ENCODE results near the gene LRRC40.

The LRRC40 gene

DNA sequence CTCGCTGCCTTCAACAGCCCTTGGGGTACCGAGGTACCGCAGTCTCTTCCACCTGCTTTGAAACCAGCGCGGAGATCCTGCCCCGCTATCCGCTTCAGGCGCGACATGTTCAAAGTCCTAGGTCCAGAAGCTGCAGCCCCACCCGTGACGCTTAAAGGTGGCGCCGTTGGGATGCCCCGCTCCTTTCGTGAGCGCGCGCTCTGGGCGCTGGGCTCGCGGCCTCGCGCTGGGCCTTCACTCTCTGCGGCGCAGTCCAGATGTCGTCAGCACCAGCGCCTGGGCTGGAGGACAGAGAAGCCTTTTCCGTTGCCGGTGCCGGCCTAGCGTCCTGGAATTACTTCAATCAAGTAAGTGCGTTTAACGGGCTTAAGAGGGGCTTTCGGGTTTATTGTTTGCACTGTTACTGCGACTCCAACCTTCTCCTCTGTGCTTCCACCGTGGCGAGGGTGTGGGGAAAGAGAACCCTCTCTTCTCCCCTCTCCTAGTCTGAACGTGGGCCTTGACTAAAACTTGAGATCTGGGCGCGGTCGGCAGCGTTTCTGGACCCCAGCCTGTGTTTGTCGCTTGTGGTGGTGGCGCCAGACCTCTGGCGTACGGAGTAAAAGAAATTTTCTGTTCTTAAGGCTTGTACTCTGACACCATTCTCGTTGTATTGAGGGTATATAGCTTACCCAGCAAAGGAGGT is at the start of gene LRRC40:
Gene LRRC40 (minus strand): TSS at position 146 of the 685 bp plus-strand sequence. CDS start 39 bp downstream, at position 107.
- Mint-ChIP-seq H3K36me3 (peaks cover 6% of the 10 kb centered on the region), H3K27me3 (no peaks in the 10 kb centered on the region), H3K27ac (peak within 1 kb of the TSS; percentile 97), H3K4me3 (peak within 1 kb of the TSS; percentile 97), H3K9me3 (no peaks in the 10 kb centered on the region), H3K4me1 (peaks cover 48% of the 10 kb centered on the region)
- ATAC-seq, result peak; percentile 98

DNA sequence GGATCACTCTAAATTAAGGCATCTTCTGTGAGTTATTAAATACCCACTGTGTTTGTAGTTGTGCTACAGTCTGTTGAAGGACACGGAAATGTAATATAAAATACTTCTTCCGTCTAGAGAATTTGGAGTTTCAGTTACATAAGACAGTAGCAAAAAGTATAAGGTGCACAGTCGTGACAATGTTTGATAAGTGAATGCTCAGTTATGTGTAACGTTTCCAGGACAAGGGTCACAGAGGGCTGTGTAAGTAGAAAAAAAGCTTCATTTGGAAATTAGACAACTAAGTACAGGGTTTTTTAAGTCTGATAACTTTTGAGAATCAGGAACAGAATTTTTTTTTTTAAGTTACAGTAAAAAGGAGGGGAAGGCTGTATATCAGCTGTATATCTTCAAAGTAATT is 43.4 kb upstream of the LRRC40 start:
- Mint-ChIP-seq H3K36me3 (peaks cover 81% of the 10 kb centered on the region), H3K4me3 (no peak overlapping the region), H3K9me3 (no peaks in the 10 kb centered on the region), H3K27me3 (no peaks in the 10 kb centered on the region), H3K27ac (peak overlapping the region; percentile 37), H3K4me1 (no peaks in the 10 kb centered on the region)
- no peak for ATAC-seq

DNA sequence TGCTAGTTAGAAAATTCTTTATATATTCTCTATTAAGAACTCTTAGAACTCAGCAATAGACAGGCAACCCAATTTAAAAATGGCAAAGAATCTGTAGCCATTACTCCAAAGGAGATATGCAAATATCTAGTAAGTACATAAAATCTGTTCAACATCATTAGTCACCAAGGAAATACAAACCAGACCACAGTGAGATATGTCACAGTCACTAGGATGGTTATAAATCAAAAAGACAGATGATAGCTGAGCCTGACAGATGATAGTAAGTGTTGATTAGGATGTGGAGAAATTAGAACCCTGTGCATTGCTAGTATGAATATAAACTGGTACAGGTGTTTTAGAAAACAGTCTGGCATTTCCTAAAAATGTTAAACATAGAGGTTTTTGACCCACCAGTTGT is 42.4 kb upstream of the LRRC40 start:
- peaks cover 81% of the 10 kb centered on the region for H3K36me3 Mint-ChIP-seq
- no peaks in the 10 kb centered on the region for H3K27me3 Mint-ChIP-seq
- H3K4me3 Mint-ChIP-seq, result no peak overlapping the region
- no peaks in the 10 kb centered on the region for H3K4me1 Mint-ChIP-seq
- ATAC-seq, result no peak
- peak overlapping the region; percentile 37 for H3K27ac Mint-ChIP-seq
- H3K9me3 Mint-ChIP-seq, result no peaks in the 10 kb centered on the region

GRCh38 chr1:70247122-70247521 is 41.7 kb upstream of the LRRC40 start:
- Mint-ChIP-seq H3K27me3 (no peaks in the 10 kb centered on the region), H3K4me1 (no peaks in the 10 kb centered on the region), H3K4me3 (no peak overlapping the region), H3K36me3 (peaks cover 82% of the 10 kb centered on the region), H3K27ac (no peak overlapping the region), H3K9me3 (no peaks in the 10 kb centered on the region)
- no peak for ATAC-seq

GRCh38 chr1:70239940-70240339 is 34.6 kb upstream of the LRRC40 start:
- H3K27ac Mint-ChIP-seq, result no peak overlapping the region
- H3K4me3 Mint-ChIP-seq, result no peak overlapping the region
- H3K4me1 Mint-ChIP-seq, result no peaks in the 10 kb centered on the region
- H3K36me3 Mint-ChIP-seq, result peaks cover 66% of the 10 kb centered on the region
- no peak for ATAC-seq
- H3K27me3 Mint-ChIP-seq, result no peaks in the 10 kb centered on the region
- no peaks in the 10 kb centered on the region for H3K9me3 Mint-ChIP-seq

DNA sequence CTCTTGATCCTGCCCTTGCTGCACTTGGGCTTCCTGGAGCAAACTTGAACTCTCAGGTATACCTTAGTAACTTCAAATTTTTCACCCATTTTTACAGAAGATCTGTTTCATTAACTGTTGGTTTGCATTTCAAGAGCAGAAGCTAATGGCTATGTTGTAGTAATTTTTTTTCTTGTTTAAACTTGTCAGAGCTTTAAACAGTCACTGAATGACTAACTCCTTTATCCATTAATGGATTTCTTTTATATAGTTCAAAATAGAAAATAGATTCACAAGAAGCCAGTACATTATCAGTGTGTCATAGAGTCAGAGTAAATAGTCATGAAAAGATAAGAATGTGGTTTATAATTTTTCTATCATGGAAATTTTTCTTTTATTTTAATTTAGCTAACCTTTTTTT is 29.4 kb upstream of the LRRC40 start:
- Mint-ChIP-seq H3K36me3 (peaks cover 53% of the 10 kb centered on the region), H3K4me1 (no peaks in the 10 kb centered on the region), H3K27ac (no peak overlapping the region), H3K27me3 (no peaks in the 10 kb centered on the region), H3K9me3 (no peaks in the 10 kb centered on the region), H3K4me3 (no peak overlapping the region)
- ATAC-seq, result no peak

GRCh38 chr1:70231475-70231874 is 26.1 kb upstream of the LRRC40 start:
- H3K27me3 Mint-ChIP-seq, result no peaks in the 10 kb centered on the region
- H3K36me3 Mint-ChIP-seq, result peaks cover 55% of the 10 kb centered on the region
- ATAC-seq, result no peak
- no peak overlapping the region for H3K27ac Mint-ChIP-seq
- H3K4me3 Mint-ChIP-seq, result no peak overlapping the region
- peaks cover 13% of the 10 kb centered on the region for H3K4me1 Mint-ChIP-seq
- no peaks in the 10 kb centered on the region for H3K9me3 Mint-ChIP-seq

GRCh38 chr1:70228670-70229069 is 23.3 kb upstream of the LRRC40 start:
- no peak overlapping the region for H3K4me3 Mint-ChIP-seq

DNA sequence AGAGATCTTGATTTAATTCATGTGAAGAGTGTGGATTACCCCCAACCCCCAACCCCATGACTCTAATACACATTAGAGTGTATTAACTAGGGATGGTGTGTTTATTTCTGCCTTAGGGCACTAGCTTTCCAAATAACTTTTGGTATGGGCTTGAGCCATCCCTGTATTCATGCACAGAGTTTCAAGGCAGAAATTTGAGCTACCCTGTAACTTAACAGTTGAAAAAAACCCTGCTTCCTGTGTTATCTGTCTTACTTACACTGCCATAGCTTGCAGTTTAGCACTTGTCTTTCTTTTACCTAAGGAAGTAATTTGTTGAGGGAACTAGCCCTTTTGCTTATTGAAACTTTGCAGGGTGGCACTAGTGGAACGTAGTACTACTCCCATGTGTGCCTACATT is 22.1 kb upstream of the LRRC40 start:
- Mint-ChIP-seq H3K9me3 (no peaks in the 10 kb centered on the region), H3K4me1 (peaks cover 33% of the 10 kb centered on the region), H3K36me3 (peaks cover 30% of the 10 kb centered on the region), H3K27ac (no peak overlapping the region), H3K27me3 (no peaks in the 10 kb centered on the region), H3K4me3 (no peak overlapping the region)
- ATAC-seq, result no peak

More at GRCh38 chr1:70228670-70229069, 23.3 kb upstream of the LRRC40 start:
- peaks cover 25% of the 10 kb centered on the region for H3K4me1 Mint-ChIP-seq
- no peak for ATAC-seq
- H3K36me3 Mint-ChIP-seq, result peaks cover 36% of the 10 kb centered on the region
- no peaks in the 10 kb centered on the region for H3K9me3 Mint-ChIP-seq
- no peaks in the 10 kb centered on the region for H3K27me3 Mint-ChIP-seq
- H3K27ac Mint-ChIP-seq, result no peak overlapping the region

DNA sequence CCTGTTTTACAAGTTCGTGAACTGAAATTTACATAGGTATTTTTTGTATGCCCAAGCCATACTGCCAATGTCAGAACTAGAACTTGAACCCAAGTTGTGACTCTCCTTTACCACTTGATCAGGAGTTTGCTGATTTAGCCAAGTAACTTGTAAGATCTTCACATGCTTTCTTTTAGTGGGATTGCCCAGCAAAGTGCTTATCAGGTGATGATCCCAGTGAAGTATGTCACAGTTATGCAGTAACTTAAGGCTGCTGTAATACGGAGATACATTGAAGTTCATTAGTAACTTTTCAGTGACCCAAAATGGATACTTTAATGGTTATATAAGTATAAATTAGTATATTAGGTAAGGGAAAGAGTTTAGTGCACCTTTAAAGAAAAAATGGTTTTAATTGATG is 19.6 kb upstream of the LRRC40 start:
- Mint-ChIP-seq H3K4me1 (peaks cover 45% of the 10 kb centered on the region), H3K27ac (no peak overlapping the region), H3K27me3 (no peaks in the 10 kb centered on the region), H3K9me3 (no peaks in the 10 kb centered on the region), H3K36me3 (peaks cover 19% of the 10 kb centered on the region), H3K4me3 (no peak overlapping the region)
- no peak for ATAC-seq

GRCh38 chr1:70222716-70223235 is 17.4 kb upstream of the LRRC40 start:
- Mint-ChIP-seq H3K27ac (peak overlapping the region; percentile 98), H3K4me3 (peak overlapping the region; percentile 26), H3K4me1 (peaks cover 48% of the 10 kb centered on the region), H3K36me3 (peaks cover 8% of the 10 kb centered on the region), H3K9me3 (no peaks in the 10 kb centered on the region), H3K27me3 (no peaks in the 10 kb centered on the region)
- no peak for ATAC-seq

DNA sequence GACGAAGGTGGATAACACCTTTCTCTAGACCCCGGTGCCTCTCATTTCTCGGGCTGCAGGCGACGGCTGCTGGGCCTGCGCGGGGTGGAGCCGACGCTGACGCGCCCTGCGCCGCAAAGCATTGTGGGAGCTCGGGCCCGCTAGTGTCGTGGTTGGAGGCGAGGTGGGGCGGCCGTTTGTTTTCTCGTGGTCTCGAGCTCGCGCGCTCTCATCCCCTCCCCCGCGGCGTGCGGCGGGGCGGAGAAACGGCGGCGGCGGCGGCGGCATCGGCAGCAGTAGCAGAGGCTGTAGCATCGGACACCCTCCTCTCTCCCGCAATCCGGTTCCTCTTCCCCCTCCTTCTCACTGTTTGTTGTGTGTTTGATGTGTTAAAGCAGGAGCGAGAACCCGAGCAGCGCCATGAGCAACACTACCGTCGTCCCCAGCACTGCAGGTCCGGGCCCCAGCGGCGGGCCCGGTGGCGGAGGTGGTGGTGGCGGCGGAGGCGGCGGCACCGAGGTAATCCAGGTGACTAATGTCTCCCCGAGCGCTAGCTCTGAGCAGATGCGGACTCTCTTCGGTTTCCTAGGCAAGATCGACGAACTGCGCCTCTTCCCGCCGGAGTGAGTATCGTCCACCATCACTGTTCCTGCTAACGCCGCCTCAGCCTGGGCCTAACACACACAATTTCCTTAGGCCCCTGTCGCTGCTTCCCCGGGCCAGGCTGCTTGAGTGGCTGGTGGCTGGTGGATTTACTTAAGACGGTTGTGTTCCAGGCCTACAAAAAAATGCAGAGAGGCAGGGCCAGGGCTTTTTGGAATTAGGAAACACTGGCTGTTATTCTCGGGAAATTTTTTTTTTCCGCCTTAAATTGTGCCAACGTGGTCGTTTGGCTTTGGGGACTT is 16.1 kb upstream of the LRRC40 start, which contains the start of gene SRSF11:
Gene SRSF11 (plus strand): TSS at position 143 of the 884 bp plus-strand sequence. CDS start 257 bp downstream, at position 400.
- peak; percentile 100 for ATAC-seq
- peak within 1 kb of the TSS; percentile 98 for H3K27ac Mint-ChIP-seq
- peaks cover 41% of the 10 kb centered on the region for H3K4me1 Mint-ChIP-seq
- no peaks in the 10 kb centered on the region for H3K9me3 Mint-ChIP-seq
- H3K27me3 Mint-ChIP-seq, result no peaks in the 10 kb centered on the region
- H3K36me3 Mint-ChIP-seq, result peaks cover 8% of the 10 kb centered on the region
- peak within 1 kb of the TSS; percentile 95 for H3K4me3 Mint-ChIP-seq

- Mint-ChIP-seq H3K4me1 (peaks cover 41% of the 10 kb centered on the region), H3K27me3 (no peaks in the 10 kb centered on the region), H3K9me3 (no peaks in the 10 kb centered on the region), H3K36me3 (peaks cover 8% of the 10 kb centered on the region), H3K4me3 (peak overlapping the region; percentile 95), H3K27ac (peak overlapping the region; percentile 98)
- ATAC-seq, result no peak
These were observed 15.3 kb upstream of the LRRC40 start for GRCh38 chr1:70220517-70221237.

DNA sequence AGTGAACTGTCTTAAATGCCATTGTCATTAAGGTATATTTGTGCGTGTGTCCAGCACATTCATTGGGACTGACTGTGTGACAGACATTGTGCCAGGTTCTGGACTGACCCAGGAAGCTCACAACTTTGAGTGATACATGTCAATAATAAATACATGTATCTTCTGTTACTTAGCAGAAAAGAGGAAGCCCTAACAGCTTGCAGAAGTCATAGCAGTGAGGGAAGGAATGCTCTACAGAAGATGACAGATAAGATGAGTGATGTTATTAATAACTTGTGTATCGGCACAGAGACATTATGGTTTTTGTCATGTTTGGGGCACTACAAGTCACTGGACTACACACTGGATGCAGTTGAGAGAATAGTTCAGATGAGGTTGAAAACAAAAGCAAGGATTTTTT is 14.6 kb upstream of the LRRC40 start:
- Mint-ChIP-seq H3K4me1 (peaks cover 41% of the 10 kb centered on the region), H3K9me3 (no peaks in the 10 kb centered on the region), H3K36me3 (peaks cover 8% of the 10 kb centered on the region), H3K27ac (peak overlapping the region; percentile 98), H3K4me3 (no peak overlapping the region), H3K27me3 (no peaks in the 10 kb centered on the region)
- no peak for ATAC-seq

- peaks cover 17% of the 10 kb centered on the region for H3K4me1 Mint-ChIP-seq
- H3K27me3 Mint-ChIP-seq, result no peaks in the 10 kb centered on the region
- no peaks in the 10 kb centered on the region for H3K9me3 Mint-ChIP-seq
- H3K36me3 Mint-ChIP-seq, result peaks cover 6% of the 10 kb centered on the region
- ATAC-seq, result no peak
- no peak overlapping the region for H3K27ac Mint-ChIP-seq
- H3K4me3 Mint-ChIP-seq, result no peak overlapping the region
These were observed 6.2 kb upstream of the LRRC40 start for GRCh38 chr1:70211541-70211940.
